HG02623 (cell line): ENCODE measurements around the gene TMEM154.

Experiments used
- ATAC-seq: cut with Tn5 transposase; IDR thresholded peaks from one replicate; pipeline ENCODE4 v1.9.1; 2021; ENCODE audit warnings: moderate library complexity; ENCODE audit not compliant: unreplicated experiment

The TMEM154 gene

GRCh38 chr4:152697284-152698088 is 17.7 kb upstream of the TMEM154 start:
- ATAC-seq: peak; percentile 2

GRCh38 chr4:152696764-152697261 is 17.0 kb upstream of the TMEM154 start:
- peak; percentile 98 for ATAC-seq

- ATAC-seq: no peak
These were observed 14.1 kb upstream of the TMEM154 start for GRCh38 chr4:152693871-152694270.

DNA sequence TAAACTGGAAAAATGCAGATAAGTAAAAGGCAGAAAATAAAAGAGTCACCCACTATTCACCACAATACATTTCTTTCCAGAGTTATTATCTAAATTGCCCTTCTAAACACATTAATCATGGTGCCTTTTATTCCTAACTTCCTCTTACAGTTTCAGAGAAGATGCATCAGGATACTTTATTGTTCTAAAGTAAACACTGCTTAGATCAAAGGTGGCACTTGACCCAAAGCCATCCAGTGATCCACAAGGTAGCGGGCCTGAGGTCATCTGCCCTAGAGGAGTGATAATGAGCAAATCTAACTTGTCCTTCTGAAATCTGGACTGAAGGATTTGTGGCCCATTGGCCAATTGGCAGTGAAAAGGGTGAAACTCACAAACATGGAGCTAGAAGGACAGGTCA is 12.0 kb upstream of the TMEM154 start:
- no peak for ATAC-seq

DNA sequence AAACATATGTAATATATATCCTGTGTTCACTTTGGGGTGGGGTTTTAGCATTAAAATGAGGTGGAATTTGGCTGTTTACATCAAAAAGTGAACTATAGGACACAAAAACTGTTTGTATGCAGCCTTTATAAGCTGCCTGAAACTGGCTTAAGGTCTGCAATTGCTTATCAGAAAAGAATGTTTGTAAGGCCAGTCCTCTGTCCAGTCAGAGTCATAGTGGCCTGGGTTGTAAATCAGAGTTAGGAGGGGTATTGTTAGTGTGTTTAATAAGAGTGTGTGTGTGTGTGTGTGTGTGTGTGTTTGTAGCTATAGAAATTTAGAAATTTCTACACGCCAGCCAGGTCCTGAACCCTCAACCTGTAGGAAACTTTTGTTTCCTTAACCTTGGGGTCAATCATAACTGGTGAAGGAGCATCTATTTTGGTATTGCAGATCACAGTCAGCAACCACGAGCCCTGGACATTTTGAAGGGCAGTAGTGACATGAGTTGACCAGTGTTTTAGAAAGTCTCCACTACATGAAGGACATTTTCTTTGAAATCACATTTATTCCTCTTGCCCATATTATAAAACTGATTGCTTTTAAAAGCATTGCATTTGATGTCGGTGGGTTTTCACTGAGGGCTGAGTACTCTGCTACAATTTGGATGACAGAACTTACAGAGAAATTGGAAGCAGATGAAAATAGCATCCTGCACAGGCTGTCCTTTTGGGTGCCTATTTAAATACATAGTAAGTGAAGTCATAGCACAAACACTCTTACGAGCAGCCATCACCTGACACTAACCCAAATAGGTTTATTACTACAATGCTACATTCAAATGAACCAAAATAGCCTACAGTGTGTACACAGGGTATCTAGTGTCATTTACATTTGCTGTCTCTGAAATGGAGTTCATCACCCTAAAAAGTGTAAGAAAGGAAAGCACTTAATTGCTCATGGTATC is 11.2 kb upstream of the TMEM154 start:
- ATAC-seq: no peak

DNA sequence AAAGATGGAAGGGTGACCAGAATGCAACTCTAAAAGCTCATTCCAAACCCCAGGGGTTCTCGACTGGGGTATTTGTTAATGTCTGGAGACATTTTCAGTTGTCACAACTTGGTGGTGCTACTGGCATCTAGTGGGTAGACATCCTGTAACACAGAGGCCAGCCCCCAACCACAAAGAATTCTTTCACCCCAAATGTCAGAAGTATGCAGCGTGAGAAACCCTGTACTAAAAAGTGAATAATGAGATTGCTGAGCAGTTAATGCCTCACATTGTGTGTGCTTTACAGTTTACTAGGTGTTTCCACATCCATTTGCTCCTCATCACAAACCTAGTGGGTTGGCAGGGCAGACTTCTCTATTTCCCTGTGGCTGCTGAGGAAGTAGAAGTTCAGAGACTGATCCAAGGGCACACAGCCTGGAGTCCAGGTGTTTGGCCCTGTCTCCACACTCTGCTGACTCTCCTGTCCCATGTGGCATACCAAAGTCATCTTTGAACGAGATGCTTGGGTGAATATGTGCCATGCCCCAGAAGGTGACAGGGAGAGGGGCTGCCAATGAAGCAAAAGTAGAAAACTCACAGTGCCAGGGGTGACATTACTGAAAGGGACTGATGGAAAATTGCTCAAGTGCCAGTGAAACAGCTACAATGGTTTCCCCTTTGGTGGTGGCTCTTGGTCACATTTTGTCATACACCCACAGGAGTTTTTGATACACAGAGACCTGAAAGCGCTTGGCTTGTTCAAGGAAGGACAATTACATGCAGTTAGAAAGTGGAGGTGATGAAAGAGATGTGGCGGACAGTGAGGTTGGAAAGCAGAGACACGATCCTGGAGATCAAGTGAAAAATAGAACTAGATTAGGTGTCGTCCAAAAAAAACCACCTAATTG is 10.1 kb upstream of the TMEM154 start:
- ATAC-seq: no peak

GRCh38 chr4:152687974-152688599 is 8.3 kb upstream of the TMEM154 start:
- ATAC-seq: no peak

GRCh38 chr4:152686452-152687013 is 6.7 kb upstream of the TMEM154 start:
- ATAC-seq: no peak

GRCh38 chr4:152684587-152684986 is 4.8 kb upstream of the TMEM154 start:
- ATAC-seq: no peak

DNA sequence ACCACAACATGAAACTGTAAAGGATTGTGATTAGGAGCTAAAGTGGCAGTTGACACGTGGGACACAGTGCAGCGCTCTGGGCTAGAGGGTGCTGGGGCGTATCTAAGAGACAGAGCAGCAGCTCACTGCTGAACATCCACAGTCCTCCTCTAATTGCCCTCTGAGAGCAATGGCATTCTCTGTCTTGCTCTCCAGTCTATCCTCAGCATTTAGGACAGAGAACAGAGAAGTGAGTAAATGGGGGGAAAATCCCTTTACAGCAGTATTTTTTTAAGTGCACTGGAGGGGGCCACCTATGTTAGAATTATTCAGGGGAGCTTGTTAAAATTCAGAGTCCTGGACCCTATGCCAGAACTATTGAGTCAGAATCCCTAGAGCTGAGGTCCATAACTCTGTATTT is 4.2 kb upstream of the TMEM154 start:
- ATAC-seq: peak; percentile 45

GRCh38 chr4:152682143-152682941 is 2.5 kb upstream of the TMEM154 start:
- no peak for ATAC-seq

DNA sequence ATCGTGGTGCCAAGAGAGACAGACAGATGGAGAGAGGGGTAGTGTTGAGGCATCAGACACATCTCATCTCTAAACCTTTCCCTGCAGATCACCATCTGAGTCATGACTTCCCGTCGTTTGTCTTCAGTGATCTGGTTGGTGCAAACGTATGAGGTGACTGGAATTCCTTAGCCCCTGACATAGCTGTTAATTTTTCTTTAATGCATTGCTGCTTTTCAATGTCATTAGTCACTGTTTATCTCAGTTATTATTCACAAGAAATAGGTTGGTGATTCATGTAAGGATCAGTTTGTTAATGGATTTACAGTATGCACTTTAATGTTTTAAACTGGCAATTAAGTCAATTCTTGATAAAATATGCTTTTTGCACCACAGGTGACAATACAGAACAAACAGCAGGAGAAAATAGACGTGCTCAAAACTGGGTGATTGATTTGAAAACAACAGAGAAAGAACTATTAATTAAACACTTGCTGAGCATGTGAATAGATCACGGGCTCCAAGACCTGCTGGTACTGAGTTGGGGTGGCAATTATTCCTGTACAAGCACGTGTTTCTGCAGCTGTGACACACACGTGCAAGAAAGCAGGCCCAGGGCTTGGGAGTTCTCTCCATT is 1.3 kb upstream of the TMEM154 start:
- ATAC-seq: no peak

GRCh38 chr4:152678841-152679240 is 956 bp downstream of the TMEM154 start:
- no peak for ATAC-seq

DNA sequence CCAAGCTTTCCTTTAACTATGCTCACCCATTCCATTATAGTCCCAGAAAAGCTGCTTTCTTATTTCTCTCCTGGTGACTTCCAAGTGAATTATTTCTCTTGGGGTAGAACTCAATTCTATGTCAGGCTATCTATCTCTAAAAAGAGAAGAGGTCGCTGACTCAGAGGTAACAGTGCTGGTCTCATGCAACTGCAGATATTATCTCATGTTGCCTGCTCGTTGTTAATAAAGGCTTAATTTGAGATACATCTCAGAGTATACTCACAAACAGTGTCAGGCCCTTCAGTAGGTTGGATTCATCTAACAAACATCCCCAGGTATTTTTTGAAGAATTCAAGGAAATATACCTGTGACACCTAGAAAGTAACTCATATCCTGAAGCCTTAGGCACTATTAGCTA is 2.7 kb downstream of the TMEM154 start:
- no peak for ATAC-seq

DNA sequence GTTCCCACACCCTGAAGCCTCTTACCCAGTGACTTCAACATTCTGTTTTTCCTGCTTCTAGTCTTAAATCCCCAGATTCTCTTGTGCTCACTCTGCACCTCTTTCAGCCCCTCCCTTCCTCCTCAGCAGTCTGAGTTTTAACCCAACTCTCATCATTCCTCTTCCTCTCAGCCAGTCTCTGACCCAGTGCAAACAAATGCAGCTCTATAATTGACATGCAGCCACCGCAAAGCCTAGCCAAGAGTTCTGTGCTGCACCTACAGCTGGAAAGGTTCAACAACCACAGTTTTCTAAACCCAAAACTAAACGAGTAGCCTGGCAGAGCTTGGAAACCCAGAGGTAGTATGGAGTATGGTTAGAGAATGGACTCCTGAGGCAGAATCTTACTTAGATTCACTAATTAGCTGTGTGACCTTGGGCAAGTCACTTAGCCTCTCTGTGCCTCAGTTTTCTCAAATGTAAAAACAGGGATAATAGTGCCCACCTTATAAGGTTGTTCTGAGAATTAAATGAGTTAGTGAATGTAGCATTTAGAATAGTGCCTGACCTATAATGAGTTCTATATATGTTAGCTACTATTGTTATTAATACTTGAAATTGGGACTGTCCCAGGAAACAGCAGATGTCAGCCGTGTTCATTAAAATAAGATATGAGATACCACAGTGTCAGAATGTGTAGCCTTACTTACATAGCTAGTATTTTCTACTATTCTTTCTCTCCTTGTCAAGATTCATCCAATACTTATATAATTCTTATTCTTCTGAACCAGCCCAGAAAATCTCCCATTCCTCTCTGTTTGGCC is 3.5 kb downstream of the TMEM154 start:
- peak; percentile 40 for ATAC-seq

GRCh38 chr4:152674359-152674758 is 5.4 kb downstream of the TMEM154 start:
- no peak for ATAC-seq

- no peak for ATAC-seq
These were observed 6.3 kb downstream of the TMEM154 start for GRCh38 chr4:152673489-152673888.
